ENCODE results near the gene MT1B. TPM values are rescaled to one million over a fixed set of nuclear protein-coding genes. Genes with fewer than 3 reads are reported as not detected.

MT1B gene
- total and polyA plus RNA-seq, 2 of the 13 experiments (the other 11 are each of a cell fraction or from before 2014, with no cell fraction given) = 0.89 TPM; not detected in 1

- TF ChIP-seq ZBTB25 (CRISPR knock-in tag; IDR thresholded peaks at IDR 0.05) (no peak; the same call in 1 of the 2 replicates), IKZF5 (CRISPR knock-in tag; IDR thresholded peaks at IDR 0.05) (no peak; the same call in 1 of the 2 replicates), GABPA (IDR thresholded peaks at IDR 0.05; ENCODE audit: low read depth, low read length) (no peak), GABPA (CRISPR knock-in tag; IDR thresholded peaks at IDR 0.05; ENCODE audit: low read depth) (peak; percentile 10), TRIM24 (CRISPR knock-in tag; IDR thresholded peaks at IDR 0.05) (no peak), ZNF546 (CRISPR knock-in tag; conservative IDR thresholded peaks at IDR 0.05) (no peak), ZNF275 (CRISPR knock-in tag; IDR thresholded peaks at IDR 0.05; ENCODE audit: borderline replicate concordance) (no peak), HOXA3 (CRISPR knock-in tag; IDR thresholded peaks at IDR 0.05) (0 out of 2 replicates have a peak, but pooled peaks have one; percentile 17), PRMT3 (CRISPR knock-in tag; IDR thresholded peaks at IDR 0.05; ENCODE audit: borderline replicate concordance, low read depth) (no peak), ATF7-NPFF (CRISPR knock-in tag; IDR thresholded peaks at IDR 0.05; ENCODE audit: low read depth) (0 out of 2 replicates have a peak, but pooled peaks have one; percentile 30), PAF1 (CRISPR knock-in tag; IDR thresholded peaks at IDR 0.05) (no peak), NCOR1 (IDR thresholded peaks at IDR 0.05; ENCODE audit: borderline replicate concordance, low read length) (no peak), STAT6 (CRISPR knock-in tag; IDR thresholded peaks at IDR 0.05; ENCODE audit: borderline replicate concordance) (0 out of 2 replicates have a peak, but pooled peaks have one; percentile 33), YEATS2 (CRISPR knock-in tag; IDR thresholded peaks at IDR 0.05; ENCODE audit: borderline replicate concordance) (no peak), ZNF746 (CRISPR knock-in tag; IDR thresholded peaks at IDR 0.05) (no peak), ZNF296 (CRISPR knock-in tag; conservative IDR thresholded peaks at IDR 0.05) (no peak), MIER3 (CRISPR knock-in tag; IDR thresholded peaks at IDR 0.05; ENCODE audit: borderline replicate concordance) (no peak), ZNF20 (CRISPR knock-in tag; IDR thresholded peaks at IDR 0.05) (no peak), NR2C2 (CRISPR knock-in tag; IDR thresholded peaks at IDR 0.05; ENCODE audit: borderline replicate concordance) (no peak), ZSCAN31 (CRISPR knock-in tag; IDR thresholded peaks at IDR 0.05; ENCODE audit: low read depth) (no peak)
- TF ChIP-seq, protein P1, sequence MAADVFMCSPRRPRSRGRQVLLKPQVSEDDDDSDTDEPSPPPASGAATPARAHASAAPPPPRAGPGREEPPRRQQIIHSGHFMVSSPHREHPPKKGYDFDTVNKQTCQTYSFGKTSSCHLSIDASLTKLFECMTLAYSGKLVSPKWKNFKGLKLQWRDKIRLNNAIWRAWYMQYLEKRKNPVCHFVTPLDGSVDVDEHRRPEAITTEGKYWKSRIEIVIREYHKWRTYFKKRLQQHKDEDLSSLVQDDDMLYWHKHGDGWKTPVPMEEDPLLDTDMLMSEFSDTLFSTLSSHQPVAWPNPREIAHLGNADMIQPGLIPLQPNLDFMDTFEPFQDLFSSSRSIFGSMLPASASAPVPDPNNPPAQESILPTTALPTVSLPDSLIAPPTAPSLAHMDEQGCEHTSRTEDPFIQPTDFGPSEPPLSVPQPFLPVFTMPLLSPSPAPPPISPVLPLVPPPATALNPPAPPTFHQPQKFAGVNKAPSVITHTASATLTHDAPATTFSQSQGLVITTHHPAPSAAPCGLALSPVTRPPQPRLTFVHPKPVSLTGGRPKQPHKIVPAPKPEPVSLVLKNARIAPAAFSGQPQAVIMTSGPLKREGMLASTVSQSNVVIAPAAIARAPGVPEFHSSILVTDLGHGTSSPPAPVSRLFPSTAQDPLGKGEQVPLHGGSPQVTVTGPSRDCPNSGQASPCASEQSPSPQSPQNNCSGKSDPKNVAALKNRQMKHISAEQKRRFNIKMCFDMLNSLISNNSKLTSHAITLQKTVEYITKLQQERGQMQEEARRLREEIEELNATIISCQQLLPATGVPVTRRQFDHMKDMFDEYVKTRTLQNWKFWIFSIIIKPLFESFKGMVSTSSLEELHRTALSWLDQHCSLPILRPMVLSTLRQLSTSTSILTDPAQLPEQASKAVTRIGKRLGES (CRISPR knock-in tag; IDR thresholded peaks at IDR 0.05; ENCODE audit: borderline replicate concordance) = no peak
Measured at GRCh38 chr16:56610017-56610608, 41.6 kb upstream of the MT1B start (continued).
